KOPT-K1 (cell line): ENCODE data around the gene RAB27B.

Experiments used
- H3K27ac ChIP-seq: fragments of 200-600 bp; sonication (generic); 2 replicates; pipeline ENCODE4 v1.5.1; 2016; ENCODE audit warnings: antibody characterized with exemption, mild to moderate bottlenecking, low read depth, low read length; ENCODE audit not compliant: poor library complexity, severe bottlenecking
- H3K36me3 ChIP-seq: fragments of 200-600 bp; sonication (generic); 2 replicates; pipeline ENCODE4 v1.5.1; 2017; ENCODE audit warnings: antibody characterized with exemption, mild to moderate bottlenecking, low read length, moderate library complexity; ENCODE audit not compliant: insufficient read depth
- H3K9me3 ChIP-seq: fragments of 200-600 bp; sonication (generic); 2 replicates; pipeline ENCODE4 v1.5.1; 2017; ENCODE audit warnings: antibody characterized with exemption, low read length, mild to moderate bottlenecking; ENCODE audit not compliant: insufficient read depth, poor library complexity, severe bottlenecking

The RAB27B gene

DNA sequence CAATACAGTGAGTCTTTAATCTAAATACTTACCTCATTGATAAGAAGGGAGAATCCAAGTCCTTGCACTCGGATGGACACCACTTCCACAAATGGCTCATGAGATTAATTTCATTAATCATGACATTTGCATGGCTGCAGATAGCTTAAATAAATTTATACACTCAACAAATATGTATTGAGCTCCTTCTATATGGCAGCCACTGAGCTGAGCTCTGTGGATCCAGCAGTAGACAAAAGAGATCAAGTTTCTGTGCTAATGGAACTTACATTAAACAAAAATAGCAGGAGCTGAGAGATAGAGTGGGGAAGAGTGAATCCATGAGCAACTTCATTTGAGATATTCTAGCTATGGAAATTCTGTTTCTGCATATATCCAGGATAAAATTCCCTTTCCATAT, 44.4 kb downstream of the RAB27B start:
- H3K27ac ChIP-seq = no peak overlapping the region
- no peaks in the 10 kb centered on the region for H3K9me3 ChIP-seq
- H3K36me3 ChIP-seq = no peaks in the 10 kb centered on the region

DNA sequence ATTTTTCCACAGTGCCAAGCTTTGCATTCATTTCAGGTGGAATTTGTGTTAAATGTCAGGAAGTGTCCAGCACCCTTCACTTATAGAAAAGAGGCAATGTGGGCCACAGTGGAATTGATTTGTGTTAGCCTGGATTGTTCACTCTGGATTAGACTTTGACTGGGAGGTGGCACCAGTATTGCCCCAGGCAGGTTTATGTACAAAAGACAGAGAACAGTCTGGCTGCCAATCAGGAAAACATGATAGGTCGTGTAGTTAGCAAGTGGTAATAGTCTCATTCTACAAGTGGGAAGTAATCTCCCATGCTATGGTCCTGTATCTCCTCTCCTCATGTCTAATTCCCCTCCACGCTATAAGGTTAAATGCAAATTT, 45.6 kb downstream of the RAB27B start:
- Histone ChIP-seq H3K27ac (no peak overlapping the region), H3K9me3 (no peaks in the 10 kb centered on the region), H3K36me3 (no peaks in the 10 kb centered on the region)

DNA sequence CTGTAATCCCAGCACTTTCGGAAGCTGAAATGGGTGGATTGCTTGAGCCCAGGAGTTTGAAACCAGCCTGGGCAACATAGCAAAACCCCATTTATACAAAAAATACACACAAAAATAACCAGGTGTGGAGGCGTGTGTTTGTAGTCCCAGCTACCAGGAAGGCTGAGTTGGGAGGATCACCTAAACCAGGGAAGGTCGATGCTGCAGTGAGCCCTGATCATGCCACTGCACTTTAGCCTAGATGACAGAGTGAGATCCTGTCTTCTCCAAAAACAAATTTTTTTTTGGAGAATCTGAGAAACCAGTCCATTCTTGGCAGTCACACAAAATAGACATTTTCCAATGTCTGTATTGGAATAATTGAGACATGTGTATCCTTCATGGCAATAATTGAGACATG, 46.8 kb downstream of the RAB27B start:
- no peaks in the 10 kb centered on the region for H3K36me3 ChIP-seq
- no peak overlapping the region for H3K27ac ChIP-seq
- no peaks in the 10 kb centered on the region for H3K9me3 ChIP-seq

DNA sequence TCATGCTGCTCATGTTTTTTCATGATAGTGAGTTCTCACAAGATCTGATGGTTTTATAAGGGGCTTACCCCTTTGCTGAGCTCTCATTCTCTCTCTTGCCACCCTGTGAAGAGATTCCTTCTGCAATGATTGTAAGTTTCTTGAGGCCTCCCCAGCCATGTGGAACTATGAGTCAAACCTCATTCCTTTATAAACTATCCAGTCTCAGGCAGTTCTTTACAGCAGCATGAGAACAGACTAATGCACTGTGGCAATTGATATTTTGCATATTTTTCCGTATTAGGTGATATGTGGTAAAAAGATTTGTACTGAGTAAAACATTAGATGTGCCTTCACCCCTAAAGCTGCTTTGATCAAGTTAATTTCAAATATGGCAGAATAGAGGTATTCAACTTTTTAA, 48.8 kb downstream of the RAB27B start:
- Histone ChIP-seq H3K27ac (no peak overlapping the region), H3K9me3 (no peaks in the 10 kb centered on the region), H3K36me3 (no peaks in the 10 kb centered on the region)

DNA sequence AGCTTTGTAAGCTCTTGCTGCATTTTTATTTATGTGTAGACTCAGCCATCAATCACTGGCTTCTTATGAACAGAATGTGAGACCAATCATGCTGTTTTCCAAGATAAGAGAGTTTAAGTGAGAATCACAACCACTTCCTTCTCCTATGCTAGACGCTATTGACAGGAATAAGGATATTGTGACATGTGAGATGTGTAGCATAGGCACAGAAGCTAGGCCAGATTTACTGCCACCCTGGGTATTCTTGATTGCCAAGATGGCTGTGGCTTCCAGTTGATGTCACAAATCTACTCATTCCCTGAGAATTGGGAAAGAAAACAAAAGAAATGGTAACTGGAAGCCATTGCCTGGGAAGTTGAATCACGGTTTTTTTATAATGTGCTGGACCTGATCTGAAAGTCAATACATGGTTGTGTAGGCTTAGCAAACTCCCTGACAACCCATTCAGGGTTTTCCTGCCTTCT, 49.9 kb downstream of the RAB27B start:
- H3K9me3 ChIP-seq = no peaks in the 10 kb centered on the region
- no peaks in the 10 kb centered on the region for H3K36me3 ChIP-seq
- H3K27ac ChIP-seq = no peak overlapping the region

DNA sequence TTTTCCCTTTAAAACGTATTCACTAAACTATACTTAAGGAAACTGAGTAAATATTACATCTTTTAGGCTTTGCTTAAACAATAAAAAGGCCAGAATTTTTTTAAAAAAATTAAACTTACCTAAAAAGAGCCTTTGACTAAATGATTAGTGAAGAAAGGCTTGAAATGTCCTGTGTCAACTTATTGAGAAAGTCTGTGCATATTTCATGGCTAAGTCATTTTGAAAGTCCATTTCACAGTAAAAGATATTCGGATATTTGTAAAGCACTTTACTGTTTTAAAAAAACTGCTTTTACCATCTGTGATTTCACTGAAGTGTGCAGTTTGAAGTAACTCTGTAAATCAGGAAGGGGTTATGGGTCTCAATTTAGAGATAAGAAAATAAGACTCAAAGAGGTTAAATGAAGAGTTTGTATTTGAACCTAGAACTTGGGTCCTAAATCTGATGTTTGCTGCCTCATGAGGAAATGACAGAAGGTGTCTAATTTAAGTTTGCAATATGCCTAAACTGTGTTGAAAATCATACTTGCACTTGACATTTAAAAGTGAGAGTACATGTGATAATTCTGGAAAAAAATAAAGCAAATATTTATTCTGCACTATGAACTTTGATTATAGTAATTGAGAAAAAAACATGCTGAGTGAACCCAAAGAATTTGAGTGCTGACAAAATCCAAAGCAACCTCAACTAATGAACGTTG, 50.5 kb downstream of the RAB27B start:
- H3K9me3 ChIP-seq = no peaks in the 10 kb centered on the region
- no peak overlapping the region for H3K27ac ChIP-seq
- H3K36me3 ChIP-seq = no peaks in the 10 kb centered on the region

DNA sequence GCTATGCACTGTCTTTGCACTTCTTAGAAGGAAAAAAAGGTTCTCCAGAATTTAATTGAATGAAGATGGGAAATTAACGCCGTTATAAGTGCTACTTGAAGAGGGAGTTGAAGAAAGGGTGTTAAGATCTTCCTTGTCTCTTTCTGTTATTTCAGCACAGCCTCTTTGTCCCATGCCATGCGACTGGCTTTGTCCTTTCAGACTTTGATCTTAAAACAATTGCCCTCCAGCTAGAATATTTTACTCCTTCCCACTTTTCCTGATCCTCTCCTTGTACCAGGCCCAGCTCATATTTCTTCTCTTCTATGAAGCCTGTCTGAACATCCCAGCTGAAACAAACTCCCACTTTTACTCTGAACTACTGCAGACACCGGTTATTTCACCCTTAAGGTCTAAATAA, 51.4 kb downstream of the RAB27B start:
- no peaks in the 10 kb centered on the region for H3K9me3 ChIP-seq
- H3K36me3 ChIP-seq = no peaks in the 10 kb centered on the region
- no peak overlapping the region for H3K27ac ChIP-seq

DNA sequence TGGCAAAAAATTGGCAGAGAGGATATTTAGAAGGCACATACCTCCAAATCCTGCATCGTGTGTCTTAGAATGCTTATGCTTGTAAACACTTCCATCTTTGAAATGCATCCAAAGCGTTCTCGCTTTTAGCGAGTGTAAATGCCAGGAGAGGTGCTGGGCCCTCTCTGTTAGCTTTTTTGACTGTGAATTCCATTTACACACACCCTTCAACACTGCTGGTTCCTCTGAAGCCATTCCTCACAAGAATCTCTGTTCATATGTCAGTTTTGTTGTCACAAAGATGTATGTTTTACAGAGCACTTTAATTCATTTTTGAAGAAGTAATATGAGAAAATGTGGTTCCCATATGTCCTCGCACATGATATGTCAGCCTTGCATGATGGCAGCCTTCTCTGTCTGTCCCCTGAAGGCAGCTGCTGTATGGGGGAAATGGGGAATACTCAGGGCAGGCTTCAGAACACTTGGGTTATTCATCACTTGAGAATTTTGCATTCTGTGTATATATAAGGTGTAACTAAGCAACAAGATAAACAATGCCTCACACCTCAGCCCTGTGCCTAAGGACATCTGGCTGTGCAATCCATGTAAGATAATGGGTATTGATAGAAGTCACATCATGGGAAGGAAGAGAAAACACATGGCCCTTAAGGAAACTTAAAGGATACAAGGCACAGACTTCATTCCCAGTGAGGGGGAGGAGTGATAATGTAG, 52.3 kb downstream of the RAB27B start:
- Histone ChIP-seq H3K9me3 (no peaks in the 10 kb centered on the region), H3K27ac (no peak overlapping the region), H3K36me3 (no peaks in the 10 kb centered on the region)

DNA sequence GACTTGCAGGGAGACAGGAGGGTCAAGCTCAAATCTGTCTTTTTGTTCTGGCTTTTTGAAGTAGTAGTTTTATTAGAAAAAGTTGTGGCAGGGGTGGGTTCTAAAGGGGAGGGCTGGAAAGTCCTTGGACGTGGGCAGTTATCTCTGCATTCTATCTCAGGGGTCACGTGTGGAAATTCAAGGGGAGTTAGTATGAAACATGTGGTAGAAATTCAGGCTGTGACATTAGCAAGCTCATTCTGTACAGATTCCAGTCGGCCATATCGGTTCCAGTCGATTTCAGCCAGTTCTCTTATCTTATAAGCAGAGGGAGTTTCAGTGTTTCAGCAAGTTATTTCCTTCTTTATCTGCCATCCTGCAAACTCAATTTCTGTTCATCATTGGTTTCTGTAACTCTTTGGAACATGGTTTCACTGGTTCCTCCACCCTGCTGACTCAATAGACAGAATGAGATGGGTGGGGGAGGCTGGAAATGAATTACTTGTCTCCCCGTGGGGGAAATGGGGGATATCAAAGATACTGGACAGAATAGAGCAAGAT, 53.0 kb downstream of the RAB27B start:
- Histone ChIP-seq H3K9me3 (no peaks in the 10 kb centered on the region), H3K27ac (no peak overlapping the region), H3K36me3 (no peaks in the 10 kb centered on the region)

DNA sequence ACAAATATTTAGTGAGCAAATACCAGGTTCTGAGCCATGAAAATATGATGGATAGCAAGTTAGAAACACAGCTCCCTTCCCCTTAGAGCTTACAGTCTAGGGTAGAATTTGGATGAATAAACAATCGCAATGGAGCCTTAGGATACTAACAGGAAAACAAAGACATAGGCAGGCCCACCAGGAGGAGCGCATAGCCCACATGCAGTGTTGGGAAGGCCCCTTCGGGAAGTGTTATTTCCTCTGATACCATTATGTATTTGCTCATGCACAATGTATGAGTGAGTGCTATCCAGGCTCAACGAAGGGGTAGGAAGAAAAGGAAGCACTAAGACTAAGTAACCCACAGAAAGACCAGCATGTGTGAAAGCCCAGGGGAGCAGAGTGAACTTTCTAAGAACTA, 54.0 kb downstream of the RAB27B start:
- no peaks in the 10 kb centered on the region for H3K9me3 ChIP-seq
- H3K36me3 ChIP-seq = no peaks in the 10 kb centered on the region
- no peak overlapping the region for H3K27ac ChIP-seq

DNA sequence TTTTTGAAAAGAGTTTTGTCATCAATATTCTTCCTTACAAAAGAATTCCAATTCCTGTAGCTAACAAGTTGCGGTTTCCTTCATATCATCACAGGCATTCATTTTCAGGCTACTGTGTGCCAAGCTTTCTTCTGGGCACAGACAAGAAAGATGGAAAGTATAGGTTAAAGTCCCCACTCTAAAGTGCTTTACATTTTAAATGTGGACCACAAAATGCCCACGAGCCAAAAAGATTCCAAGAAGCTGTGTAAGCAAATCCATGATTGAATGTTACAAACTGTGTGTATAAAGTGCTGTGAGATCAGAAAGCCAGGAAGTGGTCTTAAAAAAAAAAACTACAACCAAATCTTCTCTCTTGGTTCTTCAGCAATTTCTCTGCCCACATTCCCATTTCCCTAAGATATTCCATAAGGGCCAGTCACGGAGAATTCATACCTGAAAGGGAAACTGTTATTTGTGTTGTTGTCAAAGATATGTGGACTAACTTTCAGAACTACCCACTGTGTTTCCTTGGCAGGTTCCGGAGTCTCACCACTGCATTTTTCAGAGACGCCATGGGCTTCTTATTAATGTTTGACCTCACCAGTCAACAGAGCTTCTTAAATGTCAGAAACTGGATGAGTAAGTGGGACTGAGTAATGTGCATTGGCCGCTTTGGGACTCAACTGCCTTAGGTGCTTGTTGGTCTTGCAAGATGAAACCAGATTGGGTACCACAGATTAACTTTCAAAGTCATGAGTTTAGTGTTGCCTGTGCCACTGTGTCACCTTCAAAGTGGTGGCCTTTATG, 55.7 kb downstream of the RAB27B start:
- Histone ChIP-seq H3K36me3 (no peaks in the 10 kb centered on the region), H3K9me3 (no peaks in the 10 kb centered on the region), H3K27ac (no peak overlapping the region)

DNA sequence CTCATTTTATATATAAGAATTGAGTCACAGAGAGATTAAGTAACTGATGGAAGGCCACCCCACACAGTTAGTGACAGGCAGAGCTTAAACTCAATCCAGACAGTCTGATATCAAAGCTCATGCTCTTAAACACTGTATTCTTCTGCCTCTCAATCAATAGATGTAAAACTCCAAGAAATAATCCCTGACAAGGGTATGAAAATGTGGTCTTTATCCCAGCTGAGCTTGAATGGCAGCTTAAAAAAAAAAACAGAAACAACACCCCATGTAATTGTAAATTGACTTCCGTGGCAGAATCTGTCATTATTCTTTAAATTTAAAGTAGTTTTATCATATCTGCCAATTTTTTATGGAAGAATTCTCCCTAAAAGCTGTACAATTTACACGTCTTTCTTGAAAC, 60.1 kb downstream of the RAB27B start:
- no peaks in the 10 kb centered on the region for H3K36me3 ChIP-seq
- H3K27ac ChIP-seq = no peak overlapping the region
- no peaks in the 10 kb centered on the region for H3K9me3 ChIP-seq

DNA sequence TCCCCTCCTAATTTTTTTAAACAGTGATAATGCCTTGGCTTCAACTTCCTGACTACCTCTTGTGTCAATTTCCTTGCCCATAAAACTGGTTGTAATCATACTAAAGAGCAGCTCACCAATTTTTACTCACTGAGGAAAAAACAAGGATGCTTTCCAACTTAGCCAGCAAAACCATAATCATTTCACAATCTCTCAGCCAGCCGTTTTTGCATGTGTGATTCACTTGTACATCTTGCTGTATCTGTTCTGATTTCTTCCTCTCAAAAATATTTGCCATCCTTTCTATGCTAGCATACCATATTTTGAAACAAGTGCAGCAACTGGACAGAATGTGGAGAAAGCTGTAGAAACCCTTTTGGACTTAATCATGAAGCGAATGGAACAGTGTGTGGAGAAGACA, 60.7 kb downstream of the RAB27B start:
- Histone ChIP-seq H3K36me3 (no peaks in the 10 kb centered on the region), H3K9me3 (no peaks in the 10 kb centered on the region), H3K27ac (no peak overlapping the region)

DNA sequence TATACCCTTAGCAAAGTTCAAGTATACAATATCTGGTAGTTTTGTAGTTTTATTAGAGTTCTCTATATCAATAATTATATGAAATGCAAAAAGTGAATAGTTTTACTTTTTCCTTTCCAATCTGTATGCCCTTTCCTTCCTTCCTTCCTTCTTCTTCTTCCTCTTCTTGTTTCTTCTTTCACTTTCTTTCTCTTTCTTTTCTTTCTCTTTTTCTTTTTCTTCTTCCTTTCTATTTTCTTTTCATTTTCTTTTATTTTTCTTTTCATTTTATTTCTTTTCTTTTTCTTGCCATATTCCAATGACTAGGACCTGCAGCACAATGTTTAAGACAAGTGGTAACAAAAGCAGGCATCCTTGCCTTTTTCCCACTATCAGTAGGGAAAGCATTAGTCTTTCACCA, 71.2 kb downstream of the RAB27B start:
- Histone ChIP-seq H3K9me3 (no peaks in the 10 kb centered on the region), H3K36me3 (no peaks in the 10 kb centered on the region), H3K27ac (no peak overlapping the region)

DNA sequence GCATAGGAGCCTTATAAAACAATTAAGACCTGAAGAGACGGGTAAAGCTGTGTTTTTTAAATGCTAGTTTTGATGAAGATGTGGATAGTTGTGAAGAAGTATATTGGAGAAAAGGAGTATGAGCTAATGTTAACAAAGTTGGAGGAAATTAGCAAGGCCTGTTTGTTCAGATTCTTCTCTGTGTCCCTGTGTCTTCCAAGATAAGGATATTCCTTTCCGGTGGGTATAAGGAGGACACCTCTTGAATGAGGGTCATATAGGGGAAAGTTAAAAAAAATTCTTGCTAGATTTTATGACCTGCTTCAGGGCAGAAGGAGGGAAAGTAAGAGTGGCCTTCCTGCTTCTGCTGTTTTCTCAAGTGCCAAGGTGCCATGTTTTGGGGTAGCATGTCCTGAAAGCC, 72.0 kb downstream of the RAB27B start:
- H3K27ac ChIP-seq = no peak overlapping the region
- no peaks in the 10 kb centered on the region for H3K36me3 ChIP-seq
- H3K9me3 ChIP-seq = no peaks in the 10 kb centered on the region
